HepG2 (cell line): ENCODE data around the gene SWSAP1. TPM values are rescaled to one million over a fixed set of nuclear protein-coding genes. Genes with fewer than 3 reads are reported as not detected.

ENCODE experiments used
- ATAC-seq: fragments of 200-7000 bp; cut with Tn5 transposase; 3 replicates; pipeline ENCODE4 v1.9.1; 2020; ENCODE audit warnings: mild to moderate bottlenecking, moderate library complexity
- BruUV-seq: library from RNA; stranded (reverse); fragments of 400-500 nt; replicated peaks from 2 replicates; lab custom pipeline; 2021; lab: Mats Ljungman, UMichigan
- CTCF ChIA-PET: fragments of 300-600 bp; formaldehyde crosslinking; extraction: SDS; loops from one replicate; lab custom pipeline; 2021; ENCODE audit warnings: low total read pairs, inconsistent platforms, low intra/inter-chr PET ratio; lab: Yijun Ruan, JAX
- POLR2A ChIA-PET: fragments of 350-600 bp; sonication (Branson Sonifier 250); formaldehyde crosslinking; loops from one replicate; lab custom pipeline; 2020; ENCODE audit warnings: antibody characterized with exemption, inconsistent platforms; lab: Yijun Ruan, JAX
- DNase-seq: peaks from one replicate; pipeline ENCODE4 v3.0.0-alpha.2; 2015; ENCODE audit warnings: low spot score
- FAIRE-seq: peaks from 3 replicates; lab custom pipeline; 2011; peaks lifted over from hg19 to GRCh38; lab: Jason Lieb, UNC
- H2AFZ ChIP-seq: one replicate; pipeline ENCODE4 v1.6.1; 2011; ENCODE audit warnings: low read length, inconsistent platforms
- H3K27ac ChIP-seq: fragments of 300-600 bp; 3 replicates; pipeline ENCODE4 v1.8.0; 2011; ENCODE audit warnings: mixed run types, mild to moderate bottlenecking, mixed read lengths, low read length, inconsistent platforms; ENCODE audit not compliant: insufficient read depth; ENCODE audit errors: extremely low read length
- H3K27me3 ChIP-seq, 2 experiments: fragments of 200-600 bp in 1 of 2; 2 replicates in 1 of 2; 3 replicates in 1 of 2; pipeline versions ENCODE4 v1.6.0 to v1.8.0; 2011; ENCODE audit warnings: low read length in 2 of 2, mild to moderate bottlenecking in 2 of 2, moderate library complexity in 2 of 2, inconsistent platforms in 1 of 2; ENCODE audit not compliant: insufficient read depth in 2 of 2, control insufficient read depth in 1 of 2
- H3K36me3 ChIP-seq, 2 experiments: fragments of 200-600 bp in 1 of 2; replicated peaks in 1 of 2; 2 replicates in 1 of 2; 3 replicates in 1 of 2; pipeline versions ENCODE4 v1.5.1 to v1.8.0; 2011; ENCODE audit warnings: low read length in 2 of 2, inconsistent platforms in 1 of 2; ENCODE audit not compliant: insufficient read depth in 2 of 2, control insufficient read depth in 1 of 2
- H3K4me1 ChIP-seq: 2 replicates; pipeline ENCODE4 v1.5.1; 2012; ENCODE audit warnings: low read length, inconsistent platforms; ENCODE audit not compliant: insufficient read depth
- H3K4me2 ChIP-seq: 2 replicates; pipeline ENCODE4 v1.6.0; 2011; ENCODE audit warnings: low read depth, low read length, inconsistent platforms
- H3K4me3 ChIP-seq, 3 experiments: fragments of 200-600 bp in 1 of 3; sonication (generic), shearing (Covaris generic) in 1 of 3; replicated peaks in 1 of 3; 2 replicates each; pipeline ENCODE4 v1.5.1; 2011 to 2016; ENCODE audit warnings: low read length in 3 of 3, inconsistent platforms in 2 of 3, low read depth in 2 of 3, mild to moderate bottlenecking in 2 of 3, control low read depth in 1 of 3, mixed read lengths in 1 of 3; ENCODE audit not compliant: insufficient read depth in 1 of 3
- H3K79me2 ChIP-seq: one replicate; pipeline ENCODE4 v1.6.1; 2011; ENCODE audit warnings: low read length, inconsistent platforms; ENCODE audit not compliant: insufficient read depth
- H3K9ac ChIP-seq: 2 replicates; pipeline ENCODE4 v1.6.0; 2011; ENCODE audit warnings: mild to moderate bottlenecking, low read depth, low read length, inconsistent platforms; ENCODE audit not compliant: insufficient read depth
- H3K9me3 ChIP-seq: 2 replicates; pipeline ENCODE4 v1.5.1; 2012; ENCODE audit warnings: mild to moderate bottlenecking, low read length
- H4K20me1 ChIP-seq: 2 replicates; pipeline ENCODE4 v1.6.0; 2011; ENCODE audit warnings: inconsistent platforms, mild to moderate bottlenecking, low read length, moderate library complexity; ENCODE audit not compliant: insufficient read depth
- KAT2B ChIP-seq: fragments of 150-350 bp; IDR thresholded peaks from 2 replicates; pipeline ENCODE4 v1.6.1; 2014; ENCODE audit warnings: low read depth, low read length, borderline replicate concordance
- MAX ChIP-seq: IDR thresholded peaks from 2 replicates; pipeline ENCODE4 v1.6.1; 2012; ENCODE audit warnings: inconsistent platforms
- NFIB ChIP-seq: sonication (generic); formaldehyde crosslinking; IDR thresholded peaks from 2 replicates; pipeline ENCODE4 v1.9.0; 2021; ENCODE audit warnings: missing genetic modification reagents, mild to moderate bottlenecking, borderline replicate concordance
- PAXIP1 ChIP-seq: sonication (generic); formaldehyde crosslinking; conservative IDR thresholded peaks from 2 replicates; pipeline ENCODE4 v1.4.0; 2020; ENCODE audit warnings: mild to moderate bottlenecking, missing genetic modification reagents, moderate library complexity
- ZNF441 ChIP-seq: sonication (generic); formaldehyde crosslinking; IDR thresholded peaks from 2 replicates; pipeline ENCODE4 v1.7.0; 2021; ENCODE audit warnings: missing genetic modification reagents, borderline replicate concordance
- ZNF556 ChIP-seq: sonication (generic); formaldehyde crosslinking; IDR thresholded peaks from 2 replicates; pipeline ENCODE4 v1.4.0; 2020; ENCODE audit warnings: mild to moderate bottlenecking, missing genetic modification reagents, borderline replicate concordance
- ZNF713 ChIP-seq: sonication (generic); formaldehyde crosslinking; IDR thresholded peaks from 2 replicates; pipeline ENCODE4 v1.4.0; 2020; ENCODE audit warnings: mild to moderate bottlenecking, missing genetic modification reagents
- WGBS: methylation state at CpG from one replicate; pipeline ENCODE4 v1.1.6; 2017; ENCODE audit warnings: low lambda C conversion rate; 5-methylcytosine and 5-hydroxymethylcytosine counted together
- in situ Hi-C: cut with HindIII; loops from 2 replicates; pipeline ENCODE4 v1.10.0; 2017; ENCODE audit warnings: low pct_unique_long_range_greater_than_20kb; ENCODE audit not compliant: extremely low pct_ligation_motif_present
- intact Hi-C: fragments of 100-400 bp; cut with micrococcal nuclease; formaldehyde crosslinking; loops from one replicate; pipeline ENCODE4 v1.10.0; 2022; ENCODE audit not compliant: unreplicated experiment
- polyA plus RNA-seq, 8 experiments: library from polyadenylated mRNA; depleted of rRNA in 3 of 8; stranded (reverse) in 7 of 8; unstranded in 1 of 8; fragments of >200 nt; fragmentation: Illumina TruSeq in 4 of 8; extraction: Trizol in 4 of 8; gene quantifications; 2 replicates each; pipeline versions ENCODE4 v1.2.1 to v1.2.3, GENCODE V29; 2011 to 2016; ENCODE audit warnings: low read depth in 4 of 8, missing spikeins in 1 of 8, mixed read lengths in 1 of 8; ENCODE audit not compliant: insufficient read depth in 1 of 8
- total RNA-seq, 5 experiments: library from RNA; depleted of rRNA; stranded (reverse); fragments of >200 nt; fragmentation: Illumina TruSeq; extraction: Trizol; gene quantifications; 2 replicates each; pipeline ENCODE4 v1.2.3, GENCODE V29; 2016; ENCODE audit warnings: low read depth in 1 of 5
- TF ChIP-seq, protein P1 (sequence below): sonication (generic); formaldehyde crosslinking; IDR thresholded peaks from 2 replicates; pipeline ENCODE4 v1.4.0; 2020; ENCODE audit warnings: mild to moderate bottlenecking, missing genetic modification reagents, borderline replicate concordance

SWSAP1 gene
- total and polyA plus RNA-seq, 2 of the 13 experiments (the other 11 are each of a cell fraction or from before 2014, with no cell fraction given) = 2.7 to 3.3 TPM

DNA sequence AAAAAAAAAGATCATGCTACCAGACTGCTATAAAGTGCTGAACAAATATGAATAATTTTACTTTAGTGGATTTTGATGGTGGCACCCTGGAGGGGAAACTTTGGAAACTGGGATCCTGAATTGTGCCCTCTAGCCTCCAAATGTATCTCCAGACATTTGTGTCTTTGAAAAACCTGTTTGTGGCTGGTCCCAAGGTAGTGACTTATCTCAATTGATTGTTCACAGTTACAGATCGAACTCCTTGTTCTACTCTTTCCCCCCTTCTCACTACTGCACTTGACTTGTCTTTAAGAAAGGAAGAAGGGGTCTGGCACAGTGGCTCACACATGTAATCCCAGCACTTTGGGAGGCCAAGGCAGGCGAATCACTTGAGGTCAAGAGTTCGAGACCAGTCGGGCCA lies 34.1 kb downstream of the SWSAP1 start:
- no peaks in the 10 kb centered on the region for H3K27me3 ChIP-seq
- H4K20me1 ChIP-seq = no peaks in the 10 kb centered on the region
- WGBS = 96% methylated on average over 4 of the region's 4 CpGs
- H2AFZ ChIP-seq = no peak overlapping the region
- no peaks in the 10 kb centered on the region for H3K36me3 ChIP-seq
- DNase-seq (no peak), FAIRE-seq (no peak), ATAC-seq (no peak)
- intact Hi-C loops = no loop called here
- in situ Hi-C loops = no loop called here
- H3K4me3 ChIP-seq = no peak overlapping the region
- ChIA-PET POLR2A (no interaction called here), CTCF (no interaction called here)
- no peak overlapping the region for H3K27ac ChIP-seq
- no peaks in the 10 kb centered on the region for H3K4me1 ChIP-seq
- H3K9me3 ChIP-seq = no peaks in the 10 kb centered on the region
- BruUV-seq = no TSS peak
- no peak overlapping the region for H3K9ac ChIP-seq
- no peak for TF ChIP-seq KAT2B
- TF ChIP-seq, protein P1, sequence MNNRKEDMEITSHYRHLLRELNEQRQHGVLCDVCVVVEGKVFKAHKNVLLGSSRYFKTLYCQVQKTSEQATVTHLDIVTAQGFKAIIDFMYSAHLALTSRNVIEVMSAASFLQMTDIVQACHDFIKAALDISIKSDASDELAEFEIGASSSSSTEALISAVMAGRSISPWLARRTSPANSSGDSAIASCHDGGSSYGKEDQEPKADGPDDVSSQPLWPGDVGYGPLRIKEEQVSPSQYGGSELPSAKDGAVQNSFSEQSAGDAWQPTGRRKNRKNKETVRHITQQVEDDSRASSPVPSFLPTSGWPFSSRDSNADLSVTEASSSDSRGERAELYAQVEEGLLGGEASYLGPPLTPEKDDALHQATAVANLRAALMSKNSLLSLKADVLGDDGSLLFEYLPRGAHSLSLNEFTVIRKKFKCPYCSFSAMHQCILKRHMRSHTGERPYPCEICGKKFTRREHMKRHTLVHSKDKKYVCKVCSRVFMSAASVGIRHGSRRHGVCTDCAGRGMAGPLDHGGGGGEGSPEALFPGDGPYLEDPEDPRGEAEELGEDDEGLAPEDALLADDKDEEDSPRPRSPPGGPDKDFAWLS = no peak
- TF ChIP-seq, all 625 proteins: peak for 0
- no peak overlapping the region for H3K4me2 ChIP-seq
- H3K79me2 ChIP-seq = no peaks in the 10 kb centered on the region

DNA sequence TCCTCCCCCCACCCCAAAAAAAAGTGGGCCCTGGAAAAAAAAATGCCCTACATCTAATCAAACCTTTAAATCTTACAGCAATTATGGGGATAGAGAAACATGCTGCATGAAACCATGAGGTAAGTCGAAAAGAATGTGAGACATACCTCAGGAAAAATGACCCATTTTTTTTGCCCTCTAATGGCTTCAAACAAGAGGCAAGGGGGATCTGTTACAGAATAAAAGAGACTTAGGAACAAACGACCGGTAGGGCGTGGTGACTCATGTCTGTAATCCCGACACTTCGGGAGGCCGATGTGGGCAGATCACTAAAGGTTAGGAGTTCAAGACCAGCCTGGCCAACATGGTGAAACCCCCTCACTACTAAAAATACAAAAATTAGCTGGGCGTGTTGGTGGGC lies 36.2 kb downstream of the SWSAP1 start:
- ATAC-seq (no peak), FAIRE-seq (no peak)
- Histone ChIP-seq H3K4me1 (no peaks in the 10 kb centered on the region), H4K20me1 (no peaks in the 10 kb centered on the region), H3K79me2 (no peaks in the 10 kb centered on the region)
- intact Hi-C loops (no loop called here), in situ Hi-C loops (no loop called here)
- WGBS = 72% methylated on average over 8 of the region's 8 CpGs
- POLR2A ChIA-PET = no interaction called here
- TF ChIP-seq ZNF441 (CRISPR knock-in tag) (no peak), ZNF556 (no peak), PAXIP1 (CRISPR knock-in tag) (no peak), MAX (no peak), ZNF713 (no peak), NFIB (CRISPR knock-in tag) (no peak)
- TF ChIP-seq, all 625 proteins: peak for 0
- no peak overlapping the region for H2AFZ ChIP-seq
- H3K4me2 ChIP-seq = no peak overlapping the region
- H3K4me3 ChIP-seq = no peak overlapping the region
- no peak overlapping the region for H3K9ac ChIP-seq
- DNase-seq = no peak
- H3K36me3 ChIP-seq = no peaks in the 10 kb centered on the region
- H3K27me3 ChIP-seq = no peaks in the 10 kb centered on the region
- CTCF ChIA-PET = no interaction called here
- no peaks in the 10 kb centered on the region for H3K9me3 ChIP-seq
- no TSS peak for BruUV-seq
- H3K27ac ChIP-seq = no peak overlapping the region
